HG03108 (cell line): ENCODE data around the gene KBTBD13.

ENCODE experiments used
- ATAC-seq: cut with Tn5 transposase; IDR thresholded peaks from one replicate; pipeline ENCODE4 v1.9.1; 2021; ENCODE audit warnings: moderate library complexity; ENCODE audit not compliant: unreplicated experiment

KBTBD13 gene

DNA sequence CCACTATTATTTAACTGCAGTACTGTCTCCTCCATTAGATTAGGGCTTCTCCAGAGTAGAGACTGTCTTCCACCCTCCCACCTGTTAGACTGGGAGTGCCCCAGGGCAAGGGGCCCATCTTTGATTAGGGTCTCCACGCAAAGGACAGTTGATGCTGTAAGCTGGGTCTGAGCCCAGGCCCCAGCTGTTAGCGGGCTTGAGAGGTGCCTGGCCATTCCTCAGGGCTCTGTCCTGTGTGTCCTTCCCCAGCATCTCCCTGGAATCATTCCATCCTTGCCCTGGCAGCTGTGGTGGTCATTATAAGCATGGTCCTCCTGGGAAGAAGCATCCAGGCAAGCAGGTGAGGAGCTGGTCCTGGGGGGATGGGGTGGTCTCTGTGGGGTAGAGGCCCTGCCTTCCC lies 25.3 kb upstream of the KBTBD13 start:
- no peak for ATAC-seq

DNA sequence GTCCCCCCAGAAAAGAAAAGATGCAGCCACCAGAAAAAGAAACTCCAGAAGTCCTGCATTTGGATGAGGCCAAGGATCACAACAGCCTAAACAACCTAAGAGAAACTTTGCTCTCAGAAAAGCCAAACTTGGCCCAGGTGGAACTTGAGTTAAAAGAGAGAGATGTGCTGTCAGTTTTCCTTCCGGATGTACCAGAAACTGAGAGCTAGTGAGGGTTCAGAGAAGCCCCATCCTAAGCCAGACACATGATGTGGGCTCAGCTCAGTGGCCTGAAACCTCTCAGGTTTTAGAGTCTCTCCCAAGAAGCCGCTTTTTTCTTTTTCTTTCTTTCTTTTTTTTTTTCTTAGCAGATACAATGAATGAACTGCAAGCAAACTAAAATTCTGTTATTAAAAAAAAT lies 23.6 kb upstream of the KBTBD13 start:
- ATAC-seq: no peak

DNA sequence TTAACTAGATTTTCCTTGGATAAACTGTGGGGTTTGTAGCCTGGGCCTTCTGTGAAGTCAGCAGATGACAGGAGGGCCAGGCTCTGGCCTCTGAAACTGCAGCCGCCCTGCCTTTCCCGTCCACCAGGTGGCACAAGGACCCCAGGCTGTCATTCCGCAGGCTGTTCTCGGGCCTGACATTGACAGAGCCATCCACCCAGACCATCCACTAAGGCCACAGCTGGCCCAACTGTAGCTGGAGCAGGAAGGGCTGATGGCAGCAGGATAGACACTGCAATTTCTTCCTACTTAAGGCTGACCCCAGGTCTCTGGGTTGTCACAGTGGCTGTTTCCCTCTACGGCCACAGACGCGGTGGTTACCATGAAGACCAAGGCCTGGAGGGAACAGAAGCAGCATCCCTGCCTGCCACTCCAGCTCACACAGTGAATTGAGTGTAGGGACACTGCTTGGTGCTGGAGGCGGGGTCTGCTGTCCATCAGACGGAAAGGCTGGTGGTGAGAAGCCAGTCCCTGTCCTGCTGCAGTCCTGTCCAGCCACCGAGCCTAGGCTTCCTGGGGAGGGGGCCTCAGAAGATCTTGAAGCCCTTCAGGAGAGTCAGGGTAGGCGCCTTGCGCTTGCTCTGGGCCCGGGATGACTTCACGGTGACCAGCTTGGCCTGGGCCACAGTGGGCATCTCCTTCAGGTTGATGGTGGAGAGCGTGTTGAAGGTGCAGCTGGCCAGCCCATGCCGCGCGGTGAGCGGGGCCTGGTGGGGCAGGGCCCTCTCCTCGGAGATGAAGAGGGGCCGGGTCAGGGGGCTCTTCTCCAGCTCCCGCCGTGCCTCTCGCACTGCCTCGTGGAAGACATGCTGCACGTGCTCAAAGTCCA lies 22.0 kb upstream of the KBTBD13 start:
- ATAC-seq: no peak

DNA sequence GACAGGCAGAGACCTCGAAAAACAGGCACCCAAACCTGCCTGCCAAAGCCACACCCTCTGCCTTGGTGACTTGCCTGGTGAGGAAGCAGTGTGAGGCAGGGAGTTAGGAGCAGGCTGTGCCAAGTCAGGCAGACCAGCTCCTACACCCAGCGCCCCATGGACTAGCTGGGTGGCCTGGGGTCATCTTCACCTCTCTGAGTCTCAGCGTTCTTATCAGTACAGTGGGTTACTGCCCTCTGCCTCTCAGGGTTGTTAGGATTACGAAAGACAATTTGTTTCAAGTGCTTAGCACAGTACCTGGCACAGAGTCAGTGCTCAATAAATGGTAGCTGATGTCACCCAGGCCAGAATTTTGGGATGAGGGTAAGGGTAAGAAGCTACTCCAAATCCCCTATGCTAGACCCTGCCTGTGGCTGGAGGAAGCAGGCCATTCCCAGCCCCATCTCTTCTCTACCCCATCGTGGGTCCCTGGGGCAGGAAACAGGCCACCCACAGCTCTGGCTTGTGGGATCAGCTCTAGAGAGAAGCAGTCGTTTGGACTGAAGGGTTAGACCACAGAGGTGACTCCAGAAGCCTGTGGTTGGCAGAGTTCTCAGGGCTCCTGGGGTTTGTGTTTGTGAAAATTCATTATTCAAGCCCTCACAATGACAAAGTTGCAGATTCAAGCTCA lies 21.2 kb upstream of the KBTBD13 start:
- no peak for ATAC-seq

DNA sequence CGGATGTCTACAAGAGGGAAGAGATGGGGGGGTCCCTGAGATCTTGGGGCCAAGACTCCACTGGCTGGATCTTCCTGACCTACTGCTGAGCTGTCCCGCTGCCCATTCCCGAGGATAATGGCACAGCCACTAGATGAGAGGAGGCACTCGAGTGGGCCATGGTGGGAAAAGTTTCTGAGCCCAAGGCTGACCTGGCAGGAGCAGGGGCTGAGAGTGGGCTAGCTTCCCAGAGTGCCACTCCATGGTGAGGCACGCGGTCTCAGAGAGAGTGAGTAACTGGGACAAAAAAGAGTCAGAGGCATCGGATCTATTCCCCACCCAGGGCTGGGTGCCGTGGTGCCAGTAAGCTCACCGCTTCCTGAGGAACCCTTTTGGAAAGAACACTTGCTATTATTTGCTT lies 20.4 kb upstream of the KBTBD13 start:
- ATAC-seq: no peak

DNA sequence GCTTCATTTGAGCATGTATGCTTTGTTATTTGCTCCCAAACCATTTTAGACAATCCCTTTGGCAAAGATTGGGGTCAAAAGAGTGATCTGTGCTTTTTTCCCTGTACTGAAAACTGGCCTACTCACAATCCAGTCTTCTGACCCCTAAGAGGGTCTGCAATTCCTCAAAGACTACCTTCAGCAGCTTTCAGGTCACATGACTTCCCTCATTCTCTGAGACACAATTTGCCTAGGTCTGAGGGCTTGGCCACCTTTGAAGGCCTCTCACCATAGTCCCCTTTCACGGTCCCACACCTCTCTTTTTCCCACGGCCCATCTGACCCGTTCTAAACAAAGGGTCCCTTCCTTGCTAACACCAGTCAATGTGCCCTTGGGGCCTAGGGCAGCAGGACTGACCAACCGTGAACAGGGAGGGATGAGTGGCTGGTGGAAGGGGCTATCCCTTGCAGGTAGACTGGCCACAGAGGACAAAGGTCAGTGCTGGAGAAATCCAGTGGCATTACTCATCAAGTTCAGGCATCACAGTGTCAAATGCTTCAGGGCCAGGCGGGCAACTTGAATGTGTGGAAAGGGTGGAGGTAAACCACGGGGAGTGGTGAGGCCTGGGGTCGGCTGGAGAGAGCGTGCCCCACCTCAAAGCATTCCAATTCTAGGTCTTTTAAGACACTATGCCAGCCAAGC lies 19.5 kb upstream of the KBTBD13 start:
- no peak for ATAC-seq

DNA sequence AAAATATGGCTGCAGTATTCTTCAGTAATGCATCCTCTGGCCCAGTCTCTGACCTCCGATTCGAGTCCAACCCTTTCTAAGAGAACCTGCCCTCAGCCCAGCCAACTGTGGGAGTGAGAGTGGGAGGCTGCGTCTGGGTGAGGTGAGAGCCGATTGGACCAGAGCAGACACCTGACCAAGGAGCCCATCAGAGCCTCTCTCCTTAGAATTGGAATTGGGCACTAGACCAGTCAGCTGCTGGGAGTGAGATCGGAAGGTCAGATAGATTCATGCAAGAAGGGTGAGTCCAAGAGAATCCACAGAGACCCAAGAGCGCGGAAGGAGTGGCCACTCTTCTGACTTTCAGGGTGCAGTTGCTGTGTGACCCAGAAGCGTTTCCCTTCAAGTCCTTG lies 19.0 kb upstream of the KBTBD13 start:
- ATAC-seq: no peak

DNA sequence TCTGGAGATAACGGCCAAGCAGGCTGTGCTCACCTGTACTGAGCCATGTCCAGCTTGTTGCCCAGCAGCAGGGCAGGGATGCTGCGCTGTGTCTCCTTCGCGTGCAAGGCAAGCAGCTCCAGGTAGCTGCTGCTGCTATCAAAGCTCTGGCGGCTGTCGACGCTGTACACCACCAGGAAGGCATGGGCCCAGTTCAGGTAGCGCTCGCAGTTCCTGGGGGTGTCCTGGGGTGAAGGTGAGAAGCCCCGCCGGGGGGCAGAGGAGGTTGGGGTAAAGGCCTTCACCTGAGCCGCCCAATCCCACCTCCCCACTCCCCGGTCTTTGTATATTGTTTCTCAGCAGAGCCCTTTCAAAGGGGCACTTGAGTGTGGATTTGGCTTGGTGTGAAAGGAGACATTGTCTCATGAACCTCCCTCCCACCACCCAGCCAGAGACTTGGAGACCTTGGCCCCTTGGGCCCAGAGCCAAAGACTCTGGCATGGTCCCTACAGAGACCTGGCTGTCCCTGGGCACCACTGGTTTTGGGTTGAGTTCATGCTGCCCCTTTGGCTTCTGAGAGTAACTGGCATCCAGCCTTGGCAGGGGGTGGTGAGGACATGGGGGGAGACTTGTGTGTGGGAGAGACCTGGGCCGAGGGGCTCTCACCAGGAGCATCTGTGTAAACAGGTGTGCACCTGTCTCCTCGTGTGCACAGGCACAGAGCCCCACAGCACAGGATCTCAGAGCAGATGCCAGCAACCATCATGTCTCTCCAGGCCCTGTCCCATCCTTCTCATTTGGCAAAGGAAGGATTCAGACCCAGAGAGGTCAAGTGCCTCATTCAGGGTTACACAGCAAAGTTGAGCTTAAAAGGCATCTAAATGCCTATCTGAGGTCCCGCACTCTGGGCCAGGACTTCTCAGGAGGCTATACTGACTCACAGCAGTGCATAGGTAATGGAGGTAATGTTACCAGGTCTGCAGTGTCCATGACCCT lies 17.9 kb upstream of the KBTBD13 start:
- no peak for ATAC-seq

DNA sequence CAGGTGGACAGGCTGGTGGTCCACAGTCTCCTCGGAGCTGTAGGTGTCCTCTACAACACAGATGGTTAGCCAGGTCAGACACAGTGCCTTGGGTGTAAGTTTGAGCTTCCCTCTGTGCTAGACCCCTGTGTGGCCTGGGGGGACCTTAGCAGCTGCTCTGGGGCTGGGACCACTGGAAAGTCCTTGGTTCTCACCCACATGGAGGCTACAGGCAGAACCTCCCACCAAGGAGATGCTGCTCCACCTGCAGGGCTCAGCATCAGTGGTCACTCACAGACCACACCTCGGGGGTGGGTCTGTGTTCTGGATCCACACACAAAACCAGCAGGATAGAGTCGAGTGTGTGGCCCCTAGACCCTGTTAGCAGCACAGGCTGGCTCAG lies 17.2 kb upstream of the KBTBD13 start:
- ATAC-seq: no peak

DNA sequence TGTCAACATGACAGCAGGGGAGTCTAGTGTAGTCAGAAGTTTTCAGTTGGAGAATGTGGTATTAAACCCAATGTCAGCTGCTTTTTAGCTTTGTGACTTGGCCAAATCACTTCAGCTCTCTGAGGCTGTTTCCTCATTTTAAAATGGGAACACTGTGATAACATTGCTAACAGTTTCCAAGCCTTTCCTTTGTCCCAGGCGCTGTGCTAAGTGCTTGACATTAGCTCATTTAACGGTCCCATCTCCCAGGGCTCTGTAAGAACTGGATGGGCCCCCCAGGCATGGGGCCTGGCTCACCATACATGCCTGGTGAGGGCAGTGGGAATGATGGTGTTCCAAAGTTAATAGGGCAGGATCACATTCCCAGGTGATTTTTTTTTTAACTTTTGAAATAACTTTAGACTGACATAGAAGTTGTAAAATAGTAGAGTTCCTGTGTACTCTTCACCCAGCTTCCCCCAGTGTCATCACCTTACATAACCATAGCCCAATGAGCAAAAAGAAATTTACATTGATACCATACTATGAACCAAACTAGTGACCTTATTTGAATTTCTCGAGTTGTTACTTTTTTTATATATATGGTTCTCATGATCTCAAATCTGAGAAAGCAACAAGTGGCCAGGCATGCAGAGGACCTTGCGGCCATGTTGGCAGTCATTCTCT lies 16.5 kb upstream of the KBTBD13 start:
- ATAC-seq: no peak

DNA sequence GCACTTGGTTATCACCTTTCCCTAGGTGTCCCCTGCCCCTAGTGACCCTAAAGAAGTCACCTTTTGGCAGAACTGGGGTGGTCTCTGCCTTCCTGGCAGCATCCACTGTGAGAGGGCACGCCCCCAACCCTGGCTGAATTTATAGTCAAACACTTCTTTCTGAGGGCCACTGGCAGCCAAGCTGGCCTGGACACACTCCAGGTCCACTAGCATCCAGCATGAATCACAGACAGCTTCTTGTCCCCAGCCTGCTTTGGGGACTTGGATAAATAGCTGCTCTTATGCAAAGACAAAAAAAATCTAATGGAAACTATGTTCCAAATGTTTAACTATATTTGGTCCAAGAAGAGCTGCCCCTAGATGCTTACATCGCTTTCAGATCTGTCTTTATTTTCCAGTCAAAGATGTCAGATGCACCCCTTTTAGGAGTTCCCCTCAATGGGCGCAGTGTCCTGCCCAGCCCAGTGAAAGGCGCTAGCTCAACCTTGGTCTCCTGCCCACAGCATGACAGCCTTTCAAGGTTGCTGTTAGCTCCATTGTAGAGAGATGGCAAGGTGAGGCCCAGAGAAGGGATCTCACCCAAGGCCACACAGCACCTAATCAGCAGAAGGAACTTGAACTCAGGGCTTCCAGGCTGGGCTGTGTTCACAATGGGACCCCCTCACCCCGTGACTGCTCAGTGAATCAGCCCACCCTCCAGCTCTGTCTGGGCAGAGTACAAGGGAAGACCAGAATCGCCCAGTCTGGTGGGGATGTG lies 15.7 kb upstream of the KBTBD13 start:
- ATAC-seq: no peak

DNA sequence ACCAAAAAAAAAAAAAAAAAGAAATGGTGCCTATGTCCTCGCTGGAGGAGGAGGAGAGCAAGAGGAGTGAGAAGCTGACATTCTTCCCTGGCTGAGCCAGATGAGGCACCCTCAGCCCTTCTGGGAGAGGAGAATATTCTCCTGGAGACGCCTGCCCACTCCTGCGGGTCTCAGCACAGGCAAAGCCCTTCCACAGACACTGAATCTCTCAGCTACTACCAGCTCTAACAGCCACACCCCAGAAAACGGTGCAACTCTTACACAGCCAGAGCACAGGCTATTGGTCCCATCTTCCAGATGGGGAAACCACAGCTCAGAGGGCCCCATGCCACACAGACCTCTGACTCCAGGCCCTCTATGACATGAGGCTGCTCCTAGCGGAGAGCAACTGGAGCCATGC lies 14.5 kb upstream of the KBTBD13 start:
- no peak for ATAC-seq

DNA sequence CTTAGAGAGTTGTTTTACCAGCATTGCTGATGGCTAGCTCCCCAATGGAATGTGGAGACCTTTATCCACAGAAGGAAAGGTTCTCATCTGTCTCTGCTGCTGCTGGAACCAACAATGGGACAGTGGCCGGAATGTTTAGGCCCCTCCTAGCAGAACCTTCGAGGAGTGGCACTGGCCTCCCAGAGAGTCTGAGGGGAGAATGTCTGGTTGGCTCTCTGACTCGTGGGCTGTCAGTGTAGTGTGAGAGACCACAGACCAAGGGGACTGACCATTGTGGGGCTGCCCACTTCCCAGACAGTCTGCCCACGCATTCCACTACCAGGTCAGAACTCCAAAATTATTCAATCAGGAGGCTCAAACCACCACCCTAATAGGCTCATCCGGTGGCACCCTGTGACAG lies 13.8 kb upstream of the KBTBD13 start:
- no peak for ATAC-seq

DNA sequence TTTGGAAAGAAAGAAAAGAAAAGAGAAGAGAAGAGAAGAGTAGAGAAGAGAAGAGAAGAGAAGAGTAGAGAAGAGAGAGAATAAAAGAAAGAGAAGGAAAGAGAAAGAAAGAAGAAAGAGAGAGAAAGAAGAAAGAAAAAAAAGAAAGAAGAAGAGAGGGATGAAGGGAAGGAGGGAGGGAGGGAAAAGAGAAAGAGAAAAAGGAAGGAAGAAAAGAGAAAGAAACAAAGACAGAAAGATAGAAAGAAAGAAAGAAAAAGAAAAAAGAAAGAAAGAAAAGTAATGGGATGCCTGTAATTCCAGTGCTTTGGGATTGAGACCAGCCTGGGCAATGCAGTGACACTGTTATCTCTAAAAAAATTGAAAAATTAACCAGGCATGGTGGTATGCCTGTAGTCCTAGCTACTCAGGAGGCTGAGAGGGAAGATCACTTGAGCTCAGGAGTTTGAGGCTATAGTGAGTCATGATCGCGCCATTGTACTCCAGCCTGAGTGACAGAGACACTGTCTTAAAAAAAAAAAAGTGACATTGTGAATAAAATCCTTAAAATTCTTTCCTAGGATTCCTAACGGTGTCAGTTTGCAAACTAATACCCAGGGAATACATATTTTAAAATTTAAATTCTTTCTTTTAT lies 10.4 kb upstream of the KBTBD13 start:
- ATAC-seq: no peak

DNA sequence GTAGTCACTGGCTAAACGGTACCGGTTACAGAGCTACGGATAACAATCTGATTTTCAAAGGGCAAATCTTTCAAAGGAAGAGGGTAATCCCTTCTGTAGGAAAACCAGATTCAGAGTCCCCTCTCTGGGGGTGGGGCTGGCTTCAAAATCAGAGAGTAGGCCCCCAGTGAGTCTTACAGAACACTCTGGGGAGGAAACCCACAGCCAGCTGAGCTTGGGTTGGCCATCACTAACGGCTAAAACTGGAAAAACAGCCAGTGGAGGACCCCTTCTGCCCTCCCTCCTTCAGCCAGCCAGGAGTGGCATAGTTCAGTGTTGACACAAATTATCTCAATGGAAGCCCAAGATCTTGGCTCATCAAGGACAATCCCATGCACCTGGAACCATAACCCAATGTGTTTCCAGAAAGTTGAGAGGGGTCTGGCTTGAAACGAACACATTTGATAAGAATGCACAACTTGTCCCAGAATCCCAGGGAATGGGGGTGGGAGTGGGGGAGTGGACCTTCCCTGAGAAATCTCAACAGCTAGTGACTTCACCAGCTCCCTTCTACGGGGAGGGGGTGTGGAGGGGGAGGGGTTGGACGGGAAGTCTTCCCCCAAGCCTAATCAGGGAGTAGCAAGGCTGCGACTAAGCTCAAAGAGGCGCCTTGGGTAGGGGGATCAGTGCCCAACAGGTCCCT lies 9.8 kb upstream of the KBTBD13 start:
- no peak for ATAC-seq

DNA sequence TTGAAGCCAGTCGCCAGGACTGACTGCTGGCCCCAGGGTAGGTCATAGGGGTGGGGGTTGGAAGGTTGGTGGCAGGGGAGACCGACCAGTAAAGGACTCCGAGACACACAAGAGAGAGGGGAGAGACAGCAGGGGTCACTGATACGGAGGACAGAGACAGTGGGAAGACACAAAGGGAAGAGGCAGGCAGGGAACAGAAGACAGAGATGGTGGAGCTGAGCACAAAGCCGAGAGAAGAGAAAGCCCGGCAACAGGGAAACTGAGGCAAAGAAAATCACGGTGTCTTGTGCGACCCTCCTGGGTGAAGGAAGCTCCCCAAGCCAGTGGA lies 9.3 kb upstream of the KBTBD13 start:
- ATAC-seq: no peak

DNA sequence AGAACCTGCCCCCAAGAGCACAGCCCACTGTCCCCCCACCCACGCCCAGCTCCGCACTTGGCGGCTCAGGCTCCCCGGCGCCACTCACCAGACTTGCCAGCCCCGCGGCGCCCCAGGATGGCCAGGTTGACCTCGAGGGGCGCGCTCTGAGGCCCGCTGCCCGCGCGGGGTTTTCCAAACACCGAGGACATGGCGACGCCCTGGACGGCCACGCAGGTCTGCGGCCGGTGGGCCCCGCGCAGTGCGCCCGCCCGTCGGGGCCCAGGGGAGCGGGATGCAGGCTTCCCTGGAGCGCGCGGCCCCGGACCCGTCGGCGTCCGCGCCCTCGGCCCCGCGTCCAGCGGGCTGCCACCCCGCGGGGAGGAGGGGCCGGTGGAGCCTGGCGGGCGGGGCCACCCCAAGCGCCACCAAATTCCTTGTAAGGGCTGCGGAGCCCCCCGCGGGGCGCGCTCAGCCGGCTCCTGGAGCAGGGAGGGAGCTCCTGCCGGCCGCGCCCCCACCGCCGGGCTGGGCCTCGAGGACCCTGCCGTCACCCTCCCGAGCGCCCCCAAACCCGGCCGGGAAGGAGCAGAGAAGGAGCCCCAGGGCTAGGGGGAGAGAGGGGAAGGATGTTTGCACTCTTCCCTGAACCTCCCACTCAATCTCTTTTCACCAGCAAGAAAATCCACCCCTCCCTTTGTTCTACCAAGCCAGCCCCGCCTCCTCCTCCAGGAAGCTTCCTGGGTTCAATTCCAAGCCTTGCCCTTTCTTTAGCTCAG lies 8.7 kb upstream of the KBTBD13 start, which contains the start of gene RASL12:
TSS of gene RASL12 (minus strand) at position 347 of the 758 bp plus-strand sequence. CDS start at position 191, 156 bp downstream.
- ATAC-seq: no peak

DNA sequence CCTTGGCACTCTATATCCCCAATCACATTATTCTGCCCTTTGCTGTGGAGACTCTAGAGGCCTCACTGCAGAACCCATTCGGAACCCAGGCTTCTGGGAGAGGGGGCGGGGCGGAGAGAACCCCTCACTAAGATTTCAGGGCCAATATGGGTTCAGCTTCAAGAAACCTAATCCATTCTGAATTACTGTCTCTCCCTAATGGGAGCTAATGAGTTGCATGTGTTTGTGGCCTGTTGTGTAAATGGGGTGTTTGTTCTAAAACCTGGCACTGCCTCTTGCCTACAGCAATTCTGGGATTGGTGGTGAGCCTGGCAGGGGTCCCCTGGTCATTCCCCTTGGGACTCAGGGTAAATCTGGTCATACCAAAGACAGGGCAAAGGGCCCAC lies 8.2 kb upstream of the KBTBD13 start:
- ATAC-seq: no peak
